ENCODE data around the gene ZNF644. TPM values are rescaled to one million over a fixed set of nuclear protein-coding genes. Genes with fewer than 3 reads are reported as not detected.

ZNF644 gene
- total RNA-seq, 1 experiment from 2014 or later, result 55.9 TPM

DNA sequence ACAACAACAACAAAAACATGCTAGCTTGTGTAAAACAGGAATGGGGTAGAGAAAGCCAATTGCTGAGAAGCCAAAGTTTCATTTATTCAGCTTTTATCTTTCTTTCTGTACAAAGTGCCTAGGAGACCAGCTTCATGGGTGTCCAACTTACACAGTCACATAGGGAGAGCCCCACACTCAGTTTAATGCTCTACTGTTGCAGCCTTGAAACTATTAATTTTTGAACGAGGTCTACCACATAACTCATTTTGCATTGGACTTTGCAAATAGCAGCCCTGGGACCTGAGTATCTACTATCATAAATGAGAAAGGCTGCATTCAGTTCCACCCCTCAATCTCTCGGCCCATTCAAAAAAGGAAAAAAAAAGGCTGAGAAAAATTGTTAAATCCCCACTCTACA lies 98.8 kb downstream of the ZNF644 start:
- H3K27me3 ChIP-seq (ENCODE audit: insufficient read depth, low read length), result no peaks in the 10 kb centered on the region
- no peaks in the 10 kb centered on the region; a peak in 1 of 4 replicates for H3K9me3 ChIP-seq (ENCODE audit: control insufficient read depth in 1 of 2, insufficient read depth in 1 of 2, low read depth in 1 of 2, low read length in 2 of 2)
- H4K20me1 ChIP-seq (ENCODE audit: insufficient read depth), result peaks cover 34% of the 10 kb centered on the region; the same call in 1 of the 2 replicates
- H3K79me2 ChIP-seq (ENCODE audit: insufficient read depth, low read length), result peaks cover 98% of the 10 kb centered on the region
- H3K4me2 ChIP-seq (ENCODE audit: low read length), result no peak overlapping the region
- ATAC-seq (no peak), DNase-seq (ENCODE audit: low read depth, low spot score) (no peak)
- ChIA-PET RAD21 (ENCODE audit: low non-redundant PET in 1 of 2, low total read pairs in 2 of 2, uncharacterized antibody in 2 of 2, unreplicated experiment in 2 of 2) (no interaction called here), POLR2A (no interaction called here), CTCF (no interaction called here)
- peaks cover 4 to 18% of the 10 kb centered on the region in 2 experiments; a peak in 2 of 4 replicates for H3K4me1 ChIP-seq (ENCODE audit: control insufficient read depth in 1 of 2, insufficient read depth in 2 of 2, low read length in 2 of 2)
- H3K27ac ChIP-seq (ENCODE audit: low read depth, low read length), result no peak overlapping the region
- intact Hi-C loops (cut with micrococcal nuclease), result no loop called here
- TF ChIP-seq ATF3 (IDR thresholded peaks at IDR 0.05) (no peak), ZFX (IDR thresholded peaks at IDR 0.05) (no peak), CEBPB (IDR thresholded peaks at IDR 0.05; ENCODE audit: low read depth) (no peak), SP1 (IDR thresholded peaks at IDR 0.05; ENCODE audit: low read depth) (no peak), EZH2phosphoT487 (IDR thresholded peaks at IDR 0.05; ENCODE audit: borderline replicate concordance) (no peak), TCF7L2 (IDR thresholded peaks at IDR 0.05; ENCODE audit: borderline replicate concordance, extremely low read depth, insufficient read depth, insufficient read length) (no peak), REST (IDR thresholded peaks at IDR 0.05; ENCODE audit: low read depth) (no peak), RAD21 (IDR thresholded peaks at IDR 0.05; ENCODE audit: low read depth) (no peak), YY1 (IDR thresholded peaks at IDR 0.05; ENCODE audit: extremely low read depth, insufficient replicate concordance, low read depth, low read length) (no peak), CBX3 (IDR thresholded peaks at IDR 0.05; ENCODE audit: low read depth) (no peak)
- TF ChIP-seq, protein P1, sequence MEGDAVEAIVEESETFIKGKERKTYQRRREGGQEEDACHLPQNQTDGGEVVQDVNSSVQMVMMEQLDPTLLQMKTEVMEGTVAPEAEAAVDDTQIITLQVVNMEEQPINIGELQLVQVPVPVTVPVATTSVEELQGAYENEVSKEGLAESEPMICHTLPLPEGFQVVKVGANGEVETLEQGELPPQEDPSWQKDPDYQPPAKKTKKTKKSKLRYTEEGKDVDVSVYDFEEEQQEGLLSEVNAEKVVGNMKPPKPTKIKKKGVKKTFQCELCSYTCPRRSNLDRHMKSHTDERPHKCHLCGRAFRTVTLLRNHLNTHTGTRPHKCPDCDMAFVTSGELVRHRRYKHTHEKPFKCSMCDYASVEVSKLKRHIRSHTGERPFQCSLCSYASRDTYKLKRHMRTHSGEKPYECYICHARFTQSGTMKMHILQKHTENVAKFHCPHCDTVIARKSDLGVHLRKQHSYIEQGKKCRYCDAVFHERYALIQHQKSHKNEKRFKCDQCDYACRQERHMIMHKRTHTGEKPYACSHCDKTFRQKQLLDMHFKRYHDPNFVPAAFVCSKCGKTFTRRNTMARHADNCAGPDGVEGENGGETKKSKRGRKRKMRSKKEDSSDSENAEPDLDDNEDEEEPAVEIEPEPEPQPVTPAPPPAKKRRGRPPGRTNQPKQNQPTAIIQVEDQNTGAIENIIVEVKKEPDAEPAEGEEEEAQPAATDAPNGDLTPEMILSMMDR (IDR thresholded peaks at IDR 0.05 in 2 of 3, conservative IDR thresholded peaks at IDR 0.05 in 1 of 3; ENCODE audit: borderline replicate concordance in 1 of 3, insufficient read depth in 1 of 3, low read depth in 2 of 3, low read length in 2 of 3), result no peak
- H3K36me3 ChIP-seq (ENCODE audit: control insufficient read depth in 1 of 2, insufficient read depth in 2 of 2, low read length in 2 of 2), result no peaks in the 10 kb centered on the region
- H3K4me3 ChIP-seq (replicated peaks in 1 of 2; ENCODE audit: low read depth in 1 of 2, low read length in 2 of 2), result no peak overlapping the region
- H2AFZ ChIP-seq (ENCODE audit: low read depth, low read length, poor library complexity, severe bottlenecking), result no peak overlapping the region
- H3K9me2 ChIP-seq (ENCODE audit: insufficient read depth), result no peaks in the 10 kb centered on the region
- no peak overlapping the region for H3K9ac ChIP-seq (ENCODE audit: low read length)
- no TSS peak for BruUV-seq (replicated peaks)
